GM12878 (cell line): ENCODE results near the gene AP1M1. TPM values are rescaled to one million over a fixed set of nuclear protein-coding genes. Genes with fewer than 3 reads are reported as not detected.

Experiments
- ATAC-seq: fragments of 200-7000 bp; cut with Tn5 transposase; 3 replicates; pipeline ENCODE4 v1.9.1; 2020; ENCODE audit warnings: mild to moderate bottlenecking, moderate library complexity
- BruUV-seq: library from RNA; stranded (reverse); fragments of 400-500 nt; replicated peaks from 2 replicates; lab custom pipeline; 2021; lab: Mats Ljungman, UMichigan
- CTCF ChIA-PET: fragments of 300-600 bp; sonication (Branson Sonifier 250); formaldehyde crosslinking; extraction: SDS; loops from one replicate; lab custom pipeline; 2021; ENCODE audit warnings: inconsistent platforms; lab: Yijun Ruan, JAX
- POLR2A ChIA-PET: fragments of 350-600 bp; formaldehyde crosslinking; extraction: SDS; loops from one replicate; lab custom pipeline; 2021; ENCODE audit warnings: inconsistent platforms; lab: Charles Lee
- RAD21 ChIA-PET: fragments of 300-600 bp; sonication (Branson Sonifier 250); formaldehyde crosslinking; loops from one replicate; lab custom pipeline; 2023; ENCODE audit warnings: antibody characterized with exemption; ENCODE audit not compliant: unreplicated experiment; lab: Charles Lee
- SMC1A ChIA-PET: fragments of 300-600 bp; sonication (Branson Sonifier 250); formaldehyde crosslinking; loops from one replicate; lab custom pipeline; 2023; ENCODE audit not compliant: unreplicated experiment, uncharacterized antibody; lab: Charles Lee
- DNase-seq: peaks from one replicate; pipeline ENCODE4 v3.0.0-alpha.2; 2011; ENCODE audit warnings: low read depth, low spot score
- FAIRE-seq: peaks from 3 replicates; lab custom pipeline; 2011; peaks lifted over from hg19 to GRCh38; lab: Jason Lieb, UNC
- H2AFZ ChIP-seq: 2 replicates; pipeline ENCODE4 v1.6.0; 2011; ENCODE audit warnings: low read depth, low read length, control low read depth; ENCODE audit not compliant: control insufficient read depth
- H3K27ac ChIP-seq: 2 replicates; pipeline ENCODE4 v1.5.1; 2011; ENCODE audit warnings: control low read depth; ENCODE audit not compliant: control insufficient read depth, insufficient read depth
- H3K27me3 ChIP-seq, 2 experiments: replicated peaks in 1 of 2; 2 replicates each; pipeline versions ENCODE4 v1.6.0 to v1.6.1; 2011; ENCODE audit warnings: low read length in 1 of 2; ENCODE audit not compliant: control insufficient read depth in 2 of 2, insufficient read depth in 2 of 2
- H3K36me3 ChIP-seq, 2 experiments: 2 replicates each; pipeline ENCODE4 v1.5.1; 2011; ENCODE audit warnings: low read length in 1 of 2; ENCODE audit not compliant: control insufficient read depth in 2 of 2, insufficient read depth in 2 of 2
- H3K4me1 ChIP-seq: 2 replicates; pipeline ENCODE4 v1.6.1; 2011; ENCODE audit warnings: mild to moderate bottlenecking, low read length, moderate library complexity, mixed read lengths; ENCODE audit not compliant: control insufficient read depth, insufficient read depth
- H3K4me2 ChIP-seq: 2 replicates; pipeline ENCODE4 v1.6.0; 2011; ENCODE audit warnings: control low read depth; ENCODE audit not compliant: control insufficient read depth, insufficient read depth
- H3K4me3 ChIP-seq: fragments of 200-600 bp; sonication (generic); 2 replicates; pipeline ENCODE4 v1.5.1; 2016
- H3K79me2 ChIP-seq: 2 replicates; pipeline ENCODE4 v1.6.0; 2011; ENCODE audit warnings: low read length; ENCODE audit not compliant: control insufficient read depth, insufficient read depth
- H3K9ac ChIP-seq: 2 replicates; pipeline ENCODE4 v1.8.0; 2011; ENCODE audit warnings: low read length, control low read depth, mixed read lengths; ENCODE audit not compliant: control insufficient read depth, insufficient read depth
- H3K9me3 ChIP-seq: replicated peaks from 3 replicates; pipeline ENCODE4 v1.5.1; 2011; ENCODE audit warnings: mild to moderate bottlenecking, low read length; ENCODE audit not compliant: control insufficient read depth, insufficient read depth
- H4K20me1 ChIP-seq: 2 replicates; pipeline ENCODE4 v1.6.0; 2011; ENCODE audit not compliant: control insufficient read depth, insufficient read depth
- BRCA1 ChIP-seq: IDR thresholded peaks from 2 replicates; pipeline ENCODE4 v1.6.1; 2011; ENCODE audit warnings: low read depth, low read length, improper control_type of control experiment
- CBX3 ChIP-seq: fragments of 200-600 bp; sonication (generic); IDR thresholded peaks from 2 replicates; pipeline ENCODE4 v1.6.1; 2016; ENCODE audit warnings: low read depth, borderline replicate concordance
- CHD2 ChIP-seq: IDR thresholded peaks from 2 replicates; pipeline ENCODE4 v1.6.1; 2011; ENCODE audit warnings: low read depth, low read length, improper control_type of control experiment, borderline replicate concordance
- CREM ChIP-seq: IDR thresholded peaks from 2 replicates; pipeline ENCODE4 v1.6.1; 2014; ENCODE audit warnings: antibody characterized with exemption, low read depth
- HDAC6 ChIP-seq: fragments of 200-600 bp; sonication (generic); IDR thresholded peaks from one replicate; pipeline ENCODE4 v1.8.0; 2017; ENCODE audit warnings: antibody characterized with exemption; ENCODE audit not compliant: unreplicated experiment
- JUND ChIP-seq: IDR thresholded peaks from 2 replicates; pipeline ENCODE4 v1.6.1; 2012; ENCODE audit warnings: low read depth, mild to moderate bottlenecking, low read length, improper control_type of control experiment, moderate library complexity
- KAT2A ChIP-seq: conservative IDR thresholded peaks from 2 replicates; pipeline ENCODE4 v1.6.1; 2011; ENCODE audit warnings: low read depth, low read length; ENCODE audit not compliant: control insufficient read depth
- MAX ChIP-seq: IDR thresholded peaks from 2 replicates; pipeline ENCODE4 v1.6.1; 2012; ENCODE audit warnings: low read depth, low read length, improper control_type of control experiment
- PBX3 ChIP-seq: IDR thresholded peaks from 2 replicates; pipeline ENCODE4 v1.6.1; 2011; ENCODE audit warnings: mild to moderate bottlenecking, low read depth, low read length, moderate library complexity; ENCODE audit not compliant: insufficient replicate concordance
- POLR2AphosphoS2 ChIP-seq: IDR thresholded peaks from 2 replicates; pipeline ENCODE4 v1.6.1; 2011; ENCODE audit warnings: low read depth, mild to moderate bottlenecking, low read length, improper control_type of control experiment, moderate library complexity
- POU2F2 ChIP-seq: IDR thresholded peaks from 3 replicates; pipeline ENCODE4 v1.6.1; 2011; ENCODE audit warnings: low read depth, mild to moderate bottlenecking, low read length, borderline replicate concordance
- RFX5 ChIP-seq: IDR thresholded peaks from 2 replicates; pipeline ENCODE4 v1.6.1; 2011; ENCODE audit warnings: low read depth, low read length, improper control_type of control experiment
- SIX5 ChIP-seq: IDR thresholded peaks from 2 replicates; pipeline ENCODE4 v1.6.1; 2011; ENCODE audit warnings: mild to moderate bottlenecking, low read depth, low read length, moderate library complexity; ENCODE audit not compliant: severe bottlenecking
- SP1 ChIP-seq: IDR thresholded peaks from one replicate; pipeline ENCODE4 v1.6.1; 2011; ENCODE audit warnings: low read depth, low read length
- STAT3 ChIP-seq: IDR thresholded peaks from 2 replicates; pipeline ENCODE4 v1.6.1; 2011; ENCODE audit warnings: low read depth, low read length, improper control_type of control experiment
- ZNF622 ChIP-seq: fragments of 450-650 bp; IDR thresholded peaks from 2 replicates; pipeline ENCODE4 v1.6.1; 2017; ENCODE audit warnings: mild to moderate bottlenecking, inconsistent platforms
- ZSCAN29 ChIP-seq: fragments of 450-650 bp; IDR thresholded peaks from 2 replicates; pipeline ENCODE4 v1.6.1; 2017; ENCODE audit warnings: mild to moderate bottlenecking, moderate library complexity
- ZZZ3 ChIP-seq: IDR thresholded peaks from 2 replicates; pipeline ENCODE4 v1.6.1; 2011; ENCODE audit warnings: low read depth; ENCODE audit not compliant: control insufficient read depth, insufficient read length
- WGBS: methylation state at CpG from one replicate; pipeline ENCODE4 v1.1.6; 2016; ENCODE audit warnings: low lambda C conversion rate; ENCODE audit not compliant: insufficient replicate concordance, insufficient coverage; ENCODE audit errors: missing lambda C conversion rate; 5-methylcytosine and 5-hydroxymethylcytosine counted together
- in situ Hi-C: fragments of 300-500 bp; cut with MboI; formaldehyde crosslinking; loops from 9 replicates; pipeline ENCODE4 v1.14.3; 2018; ENCODE audit warnings: mixed read lengths
- intact Hi-C: fragments of 100-400 bp; cut with micrococcal nuclease; formaldehyde crosslinking; loops from one replicate; pipeline ENCODE4 v1.14.2; 2022; ENCODE audit not compliant: unreplicated experiment
- polyA plus RNA-seq, 11 experiments: library from polyadenylated mRNA; depleted of rRNA in 4 of 11; unstranded in 6 of 11; stranded (reverse) in 5 of 11; fragments of >200 nt; fragmentation: Nextera tagmentation in 4 of 11; fragmentation: Illumina TruSeq in 1 of 11; extraction: Ambion mirVana in 4 of 11; extraction: Trizol in 1 of 11; gene quantifications; 1 replicate in 1 of 11; 2 replicates in 10 of 11; pipeline versions ENCODE4 v1.2.1 to v1.2.3, GENCODE V29; 2011 to 2016; ENCODE audit warnings: inconsistent platforms in 2 of 11, missing spikeins in 2 of 11, low read depth in 1 of 11
- total RNA-seq, 4 experiments: library from RNA; depleted of rRNA in 3 of 4; stranded (reverse); fragments of >200 nt in 3 of 4; fragmentation: Illumina TruSeq in 1 of 4; extraction: Trizol in 1 of 4; gene quantifications; 2 replicates each; pipeline versions ENCODE4 v1.2.1 to v1.2.3, GENCODE V29; 2013 to 2021

Gene AP1M1
- total and polyA plus RNA-seq, 10 of the 15 experiments (the other 5 are each of a cell fraction or from before 2014, with no cell fraction given): 1.0 to 116 (median 44.7) TPM

- no peaks in the 10 kb centered on the region for H3K4me1 ChIP-seq
- no peak overlapping the region for H2AFZ ChIP-seq
- ChIA-PET POLR2A (no interaction called here), RAD21 (no interaction called here), CTCF (no interaction called here), SMC1A (no interaction called here)
- H3K9ac ChIP-seq: no peak overlapping the region
- no peaks in the 10 kb centered on the region for H3K9me3 ChIP-seq
- DNase-seq (no peak), FAIRE-seq (no peak), ATAC-seq (no peak)
- BruUV-seq: no TSS peak
- no peaks in the 10 kb centered on the region for H3K79me2 ChIP-seq
- H3K36me3 ChIP-seq: peaks cover 4 to 14% of the 10 kb centered on the region in 2 experiments; a peak in 3 of 4 replicates
- no peaks in the 10 kb centered on the region for H3K27me3 ChIP-seq
- 61% methylated on average over 4 of the region's 4 CpGs for WGBS
- in situ Hi-C loops: no loop called here
- TF ChIP-seq ZZZ3 (no peak), HDAC6 (no peak), CREM (no peak)
- H3K4me2 ChIP-seq: no peak overlapping the region
- intact Hi-C loops: no loop called here
- no peak overlapping the region for H3K4me3 ChIP-seq
- H4K20me1 ChIP-seq: no peaks in the 10 kb centered on the region
- no peak overlapping the region for H3K27ac ChIP-seq
These were observed 12.5 kb downstream of the AP1M1 start for GRCh38 chr19:16210168-16210567.

GRCh38 chr19:16213076-16213475 lies 15.4 kb downstream of the AP1M1 start:
- Histone ChIP-seq H3K4me2 (no peak overlapping the region), H3K4me1 (no peaks in the 10 kb centered on the region), H2AFZ (no peak overlapping the region), H3K4me3 (no peak overlapping the region), H4K20me1 (no peaks in the 10 kb centered on the region), H3K79me2 (no peaks in the 10 kb centered on the region), H3K27me3 (no peaks in the 10 kb centered on the region), H3K9ac (no peak overlapping the region), H3K9me3 (no peaks in the 10 kb centered on the region), H3K36me3 (peaks cover 7 to 14% of the 10 kb centered on the region in 2 experiments; a peak in 3 of 4 replicates), H3K27ac (no peak overlapping the region)
- CTCF ChIA-PET: no interaction called here
- intact Hi-C loops: no loop called here
- no peak for FAIRE-seq
- TF ChIP-seq STAT3 (no peak), CHD2 (no peak), SIX5 (no peak), POLR2AphosphoS2 (no peak), KAT2A (no peak), PBX3 (no peak), ZNF622 (no peak), SP1 (no peak), MAX (no peak), POU2F2 (no peak), RFX5 (no peak), JUND (no peak), BRCA1 (no peak), ZSCAN29 (no peak), CBX3 (no peak)
- no TSS peak for BruUV-seq
- POLR2A ChIA-PET: no interaction called here
- SMC1A ChIA-PET: no interaction called here
- no peak for DNase-seq
- RAD21 ChIA-PET: no interaction called here
- no peak for ATAC-seq
- in situ Hi-C loops: no loop called here
